K562 (cell line): ENCODE measurements around the gene PGP. TPM values are rescaled to one million over a fixed set of nuclear protein-coding genes. Genes with fewer than 3 reads are reported as not detected.
A peak's percentile ranks its signal among the peaks of the same experiment; 100 is the strongest.

ENCODE experiments used
- NCOR1 ChIP-seq: fragments of 450-650 bp; IDR thresholded peaks from 2 replicates; pipeline ENCODE4 v1.6.1; 2016; ENCODE audit warnings: mild to moderate bottlenecking, moderate library complexity
- NFYB ChIP-seq: IDR thresholded peaks from 2 replicates; pipeline ENCODE4 v1.6.1; 2011; ENCODE audit warnings: mild to moderate bottlenecking, moderate library complexity; ENCODE audit not compliant: insufficient read length; ENCODE audit errors: extremely low read depth
- SP1 ChIP-seq: sonication (generic); formaldehyde crosslinking; IDR thresholded peaks from 2 replicates; pipeline ENCODE4 v1.8.1; 2022; ENCODE audit warnings: mild to moderate bottlenecking, missing genetic modification reagents
- polyA plus RNA-seq, 8 experiments: library from polyadenylated mRNA; depleted of rRNA in 4 of 8; stranded (reverse) in 5 of 8; unstranded in 3 of 8; fragments of >200 nt; fragmentation: Nextera tagmentation in 2 of 8; fragmentation: Illumina TruSeq in 1 of 8; extraction: Ambion mirVana in 2 of 8; extraction: Trizol in 1 of 8; gene quantifications; 2 replicates each; pipeline versions ENCODE4 v1.2.1 to v1.2.3, GENCODE V29; 2011 to 2014; ENCODE audit warnings: inconsistent platforms in 1 of 8, missing spikeins in 1 of 8
- total RNA-seq, 7 experiments: library from RNA; depleted of rRNA in 6 of 7; stranded (reverse); fragments of >200 nt in 6 of 7; fragmentation: Illumina TruSeq in 2 of 7; extraction: Trizol in 2 of 7; gene quantifications; 2 replicates each; pipeline versions ENCODE4 v1.2.1 to v1.2.3, GENCODE V29; 2011 to 2021; ENCODE audit warnings: low replicate concordance in 1 of 7
- TF ChIP-seq, protein P1 (sequence below), 3 experiments: fragments of 200-800 bp in 1 of 3; fragments of 250-450 bp in 1 of 3; fragments of 450-650 bp in 1 of 3; sonication (Bioruptor Pico) in 1 of 3; sonication (Bioruptor generic) in 1 of 3; formaldehyde crosslinking in 1 of 3; IDR thresholded peaks; 2 replicates each; pipeline versions ENCODE4 v1.6.1 to v1.8.0; 2016 to 2022; ENCODE audit warnings: mild to moderate bottlenecking in 2 of 3, missing genetic modification characterization in 2 of 3, missing compliant biosample characterization in 1 of 3, moderate library complexity in 1 of 3

Gene PGP
- total and polyA plus RNA-seq, 9 of the 15 experiments (the other 6 are each of a cell fraction or from before 2014, with no cell fraction given) = 1.1 to 57.6 (median 19.6) TPM

DNA sequence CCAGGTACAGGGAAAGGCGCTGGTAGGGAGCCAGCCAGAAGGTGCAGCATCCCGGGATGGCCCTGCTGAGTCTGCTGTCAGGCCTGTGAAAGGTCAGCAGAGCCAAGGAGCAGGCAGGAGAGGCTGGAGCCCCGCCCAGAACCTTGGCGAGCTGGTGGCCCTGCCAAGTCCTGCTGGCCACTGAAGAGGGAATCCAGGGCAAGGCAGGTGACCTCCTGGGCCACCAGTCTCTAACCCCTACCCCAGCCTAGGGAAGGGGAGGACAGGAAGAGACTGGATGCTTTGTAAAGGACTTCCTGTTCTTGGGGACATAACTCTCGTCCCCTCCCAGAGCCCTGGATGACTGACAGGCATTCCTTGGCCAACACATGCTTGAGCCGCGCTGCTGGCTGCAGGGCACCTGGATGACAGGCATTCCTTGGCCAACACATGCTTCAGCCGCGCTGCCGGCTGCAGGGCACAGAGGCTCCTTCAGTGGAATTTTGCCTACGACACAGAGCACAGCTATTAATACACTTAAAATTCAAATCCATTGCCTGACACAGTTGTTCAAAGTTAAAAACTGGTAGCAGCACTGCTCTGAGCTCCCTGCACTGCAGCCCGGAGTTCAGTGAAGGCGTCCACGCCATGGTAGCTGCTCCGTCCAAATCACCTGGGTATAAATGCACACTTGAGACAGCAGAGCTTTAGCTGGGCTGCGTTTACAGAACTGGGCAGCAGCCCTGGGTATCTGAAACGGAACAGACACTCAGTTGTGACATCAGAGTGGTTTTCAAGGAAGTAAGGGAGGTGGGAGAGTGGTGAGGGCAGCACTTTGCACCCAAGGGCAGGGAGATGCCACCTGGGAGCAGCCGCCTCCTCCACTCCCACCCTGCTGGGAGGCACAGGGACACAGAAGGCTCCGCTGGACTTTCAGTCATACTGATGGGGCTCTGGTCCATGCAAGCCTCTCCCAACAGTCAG is 2.0 kb downstream of the PGP start (continued):
- TF ChIP-seq SP1 (CRISPR knock-in tag) (no peak), NFYB (no peak), NCOR1 (no peak)
- TF ChIP-seq, protein P1, sequence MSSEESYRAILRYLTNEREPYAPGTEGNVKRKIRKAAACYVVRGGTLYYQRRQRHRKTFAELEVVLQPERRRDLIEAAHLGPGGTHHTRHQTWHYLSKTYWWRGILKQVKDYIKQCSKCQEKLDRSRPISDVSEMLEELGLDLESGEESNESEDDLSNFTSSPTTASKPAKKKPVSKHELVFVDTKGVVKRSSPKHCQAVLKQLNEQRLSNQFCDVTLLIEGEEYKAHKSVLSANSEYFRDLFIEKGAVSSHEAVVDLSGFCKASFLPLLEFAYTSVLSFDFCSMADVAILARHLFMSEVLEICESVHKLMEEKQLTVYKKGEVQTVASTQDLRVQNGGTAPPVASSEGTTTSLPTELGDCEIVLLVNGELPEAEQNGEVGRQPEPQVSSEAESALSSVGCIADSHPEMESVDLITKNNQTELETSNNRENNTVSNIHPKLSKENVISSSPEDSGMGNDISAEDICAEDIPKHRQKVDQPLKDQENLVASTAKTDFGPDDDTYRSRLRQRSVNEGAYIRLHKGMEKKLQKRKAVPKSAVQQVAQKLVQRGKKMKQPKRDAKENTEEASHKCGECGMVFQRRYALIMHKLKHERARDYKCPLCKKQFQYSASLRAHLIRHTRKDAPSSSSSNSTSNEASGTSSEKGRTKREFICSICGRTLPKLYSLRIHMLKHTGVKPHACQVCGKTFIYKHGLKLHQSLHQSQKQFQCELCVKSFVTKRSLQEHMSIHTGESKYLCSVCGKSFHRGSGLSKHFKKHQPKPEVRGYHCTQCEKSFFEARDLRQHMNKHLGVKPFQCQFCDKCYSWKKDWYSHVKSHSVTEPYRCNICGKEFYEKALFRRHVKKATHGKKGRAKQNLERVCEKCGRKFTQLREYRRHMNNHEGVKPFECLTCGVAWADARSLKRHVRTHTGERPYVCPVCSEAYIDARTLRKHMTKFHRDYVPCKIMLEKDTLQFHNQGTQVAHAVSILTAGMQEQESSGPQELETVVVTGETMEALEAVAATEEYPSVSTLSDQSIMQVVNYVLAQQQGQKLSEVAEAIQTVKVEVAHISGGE (CRISPR knock-in tag; IDR thresholded peaks at IDR 0.05) = 0 out of 6 replicates have a peak, but pooled peaks of 1 of the 3 experiments have one; percentile 26
